ENCODE measurements around the gene SCMH1. TPM values are rescaled to one million over a fixed set of nuclear protein-coding genes. Genes with fewer than 3 reads are reported as not detected.

The SCMH1 gene
- total RNA-seq, 1 donor from 2014 or later, result 25.1 TPM

DNA sequence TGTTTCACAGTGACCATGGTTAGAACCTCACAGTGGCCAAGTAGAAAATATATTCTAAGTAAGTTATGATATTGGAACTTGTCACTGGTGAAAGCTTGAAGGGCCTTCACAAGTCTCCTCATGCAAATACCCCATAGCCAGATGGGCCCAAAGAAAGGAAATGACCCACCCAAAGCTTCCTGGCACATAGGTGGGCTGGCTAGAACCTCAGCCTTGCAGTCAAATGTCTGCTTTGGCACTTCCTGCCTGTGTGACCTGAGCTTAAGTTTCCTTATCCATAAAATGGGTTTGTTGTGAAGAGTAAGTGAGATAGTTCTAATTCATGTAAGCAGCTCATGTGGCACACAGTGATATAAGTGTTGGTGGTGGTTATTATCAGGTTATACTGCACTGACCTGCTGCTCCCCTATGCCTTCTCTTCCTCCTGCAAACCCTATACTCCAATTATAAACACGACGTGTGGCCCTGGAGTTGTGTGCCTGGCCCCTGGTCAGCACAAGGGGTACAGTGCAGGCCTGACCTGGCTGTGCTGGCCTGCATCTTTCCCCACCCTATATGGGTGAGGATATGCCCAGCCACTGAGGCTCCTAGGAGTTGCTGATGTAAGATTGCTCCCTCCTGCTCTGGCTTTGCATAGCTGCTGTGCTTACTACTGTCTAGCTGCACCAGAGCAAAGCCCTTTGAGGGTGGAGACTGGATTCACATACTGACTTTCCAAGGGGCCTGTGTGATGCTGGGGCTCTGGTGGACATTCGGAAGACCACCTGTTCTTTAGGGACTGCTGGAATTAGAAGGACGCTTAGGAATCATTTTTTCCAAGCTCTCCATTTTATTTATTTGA is 215.9 kb downstream of the SCMH1 start:
- no peak for DNase-seq (ENCODE audit: low read depth)

DNA sequence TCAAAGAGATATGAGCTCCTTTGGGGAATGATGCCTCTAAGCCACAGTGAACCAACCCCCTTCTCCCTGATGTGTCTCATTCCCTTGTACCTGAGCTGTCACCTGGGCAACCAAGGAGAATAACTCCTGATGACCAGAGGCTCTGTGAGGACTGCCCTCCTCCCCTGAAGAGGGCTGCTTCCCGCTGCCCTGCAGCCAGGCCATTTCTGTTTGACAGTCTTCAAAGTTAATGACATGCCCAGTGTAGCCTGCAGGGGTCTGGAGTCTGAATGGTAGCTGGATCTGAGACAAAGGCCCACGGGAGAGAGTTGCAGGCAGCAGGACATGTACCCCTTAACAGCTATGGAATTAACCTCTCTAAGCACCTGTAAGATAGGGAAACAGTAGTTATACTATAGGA is 217.2 kb downstream of the SCMH1 start:
- no peak for DNase-seq (ENCODE audit: low read depth)

DNA sequence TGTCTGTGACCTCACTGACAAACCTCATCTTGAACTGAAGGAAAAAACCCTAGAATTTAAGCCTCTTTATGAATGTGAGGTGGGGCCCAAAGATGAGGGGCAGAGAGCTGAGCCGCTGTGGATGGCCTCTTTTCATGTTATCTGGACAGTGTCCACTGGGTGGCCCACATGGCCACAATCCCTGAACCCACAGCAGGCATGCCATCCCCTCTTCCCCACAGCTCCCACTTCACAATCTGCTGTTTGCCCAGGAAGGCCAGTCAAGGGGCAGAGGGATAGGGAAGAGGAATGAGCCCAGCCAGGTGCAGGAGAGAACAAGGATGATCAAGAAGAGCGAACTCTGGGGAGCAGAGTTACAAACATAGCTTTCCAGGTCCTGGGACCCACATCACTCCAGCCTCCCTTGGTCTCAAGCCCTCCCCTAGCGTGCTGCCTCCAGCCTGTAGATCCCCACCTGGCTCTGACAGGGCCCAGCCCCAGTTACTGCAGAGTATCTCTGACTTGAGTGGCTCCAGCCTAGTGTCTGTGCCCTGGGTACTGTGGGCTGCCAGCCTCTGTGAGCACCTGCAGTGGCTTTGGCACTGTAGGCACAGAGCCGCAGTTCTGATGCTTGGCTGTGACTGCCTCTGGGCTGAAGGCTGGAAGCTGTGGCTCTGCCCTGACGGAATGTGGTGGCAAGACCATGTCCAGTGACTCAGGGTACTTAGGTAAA is 218.7 kb downstream of the SCMH1 start:
- peak; percentile 10 for DNase-seq (ENCODE audit: low read depth)

DNA sequence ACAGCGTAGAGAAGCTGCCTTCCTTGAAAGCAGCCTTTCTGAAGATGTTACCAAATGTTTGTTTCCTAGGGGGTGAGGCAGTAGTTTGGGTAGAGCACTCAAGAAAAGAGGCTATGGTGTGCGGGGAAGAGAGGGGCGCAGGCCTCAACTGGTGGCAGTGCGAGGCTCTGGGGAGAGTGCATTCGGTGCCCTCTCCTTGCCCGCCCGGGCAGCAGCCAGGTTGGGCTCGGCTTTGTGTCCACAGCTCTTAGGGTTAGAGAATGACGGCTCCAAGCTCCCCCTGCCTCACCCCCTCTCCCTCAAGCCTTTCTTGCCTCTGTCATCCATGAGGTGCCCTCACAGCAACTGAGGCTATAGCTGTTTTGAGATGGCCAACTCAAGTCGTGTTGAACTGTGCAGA is 219.7 kb downstream of the SCMH1 start:
- no peak for DNase-seq (ENCODE audit: low read depth)

DNA sequence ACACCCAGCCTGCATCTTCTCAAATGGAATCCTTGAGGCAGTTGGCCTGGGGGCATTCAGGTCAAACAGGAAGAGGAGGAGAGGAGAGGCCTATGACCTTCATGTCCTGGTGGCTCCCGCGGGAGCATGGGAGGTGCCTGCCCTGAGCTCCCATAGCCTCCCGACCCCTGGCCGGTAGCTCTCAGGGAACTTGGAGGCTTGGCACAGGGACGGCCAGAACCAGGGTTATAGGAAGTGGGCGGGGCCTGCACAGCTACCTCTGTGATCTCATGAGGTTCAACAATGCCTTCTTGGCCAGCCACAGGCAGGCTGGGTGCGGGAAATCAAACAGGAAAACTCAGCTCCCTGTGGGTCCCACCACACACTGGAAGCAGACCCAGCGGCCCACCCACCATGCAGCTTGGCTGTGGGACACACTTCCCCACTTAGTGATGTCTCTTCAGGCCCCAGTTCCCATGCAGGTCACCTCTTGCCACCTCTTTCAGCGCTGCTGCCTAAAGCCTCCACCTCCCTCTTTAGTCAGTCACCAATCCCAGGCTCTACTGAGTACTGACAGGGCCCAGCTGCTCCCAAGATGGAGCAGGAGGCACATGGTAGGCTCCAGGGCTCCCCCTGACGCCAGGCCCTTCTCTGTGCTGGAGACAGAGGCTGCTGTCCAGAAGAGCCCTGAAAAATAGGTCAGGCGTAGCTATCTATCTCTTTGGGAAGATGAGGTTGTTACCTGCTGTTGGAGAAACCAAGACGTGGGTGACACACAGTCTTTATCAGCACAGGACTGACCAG is 220.4 kb downstream of the SCMH1 start, which contains the start of gene SLFNL1:
TSS of gene SLFNL1 (minus strand) at position 200 of the 783 bp plus-strand sequence. CDS start 1,065 bp downstream, outside the sequence.
- DNase-seq (ENCODE audit: low read depth), result no peak

DNA sequence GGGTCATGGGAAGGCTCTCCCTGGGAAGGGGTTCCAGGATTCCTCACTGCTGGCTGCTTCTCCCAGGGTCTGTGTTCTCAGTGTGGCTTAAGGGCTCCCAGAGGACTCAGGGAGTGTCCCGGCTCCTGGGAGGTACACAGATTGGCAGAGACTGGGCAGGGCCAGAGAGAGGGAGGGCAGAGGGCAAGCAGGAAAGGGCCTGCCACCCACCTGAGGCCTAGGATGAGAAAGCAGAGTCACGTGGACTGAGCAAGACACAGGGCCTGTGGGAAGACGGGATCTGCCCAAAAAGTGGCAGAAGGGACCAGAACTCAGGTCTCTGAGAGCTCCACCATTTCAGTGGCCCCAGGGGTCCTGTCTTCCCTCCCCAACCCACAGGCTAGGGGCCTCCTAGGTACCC is 221.5 kb downstream of the SCMH1 start:
- DNase-seq (ENCODE audit: low read depth), result no peak

DNA sequence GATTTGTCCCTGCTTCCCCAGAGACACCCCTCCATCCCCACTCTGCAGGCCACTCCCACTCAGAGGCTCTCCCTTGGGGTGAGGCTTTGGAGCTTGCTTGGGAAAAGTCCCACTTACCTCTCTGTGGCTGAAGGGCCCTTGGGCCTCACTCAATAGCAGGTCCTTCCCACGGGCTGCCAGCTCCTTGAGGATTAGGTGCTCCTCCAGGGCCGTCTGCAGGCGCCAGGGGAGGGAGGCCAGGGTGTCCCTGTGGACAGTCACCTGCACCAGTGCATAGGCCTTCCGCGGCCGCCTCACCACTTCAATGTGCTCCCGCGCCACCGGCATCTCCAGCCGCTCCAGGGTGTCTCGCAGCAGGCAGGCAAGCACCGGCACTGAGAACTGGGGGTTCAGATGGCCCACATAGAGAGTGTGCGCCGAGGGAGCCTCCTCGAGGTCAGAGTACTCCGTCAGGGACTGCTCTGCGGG is 222.0 kb downstream of the SCMH1 start:
- DNase-seq (ENCODE audit: low read depth), result no peak

DNA sequence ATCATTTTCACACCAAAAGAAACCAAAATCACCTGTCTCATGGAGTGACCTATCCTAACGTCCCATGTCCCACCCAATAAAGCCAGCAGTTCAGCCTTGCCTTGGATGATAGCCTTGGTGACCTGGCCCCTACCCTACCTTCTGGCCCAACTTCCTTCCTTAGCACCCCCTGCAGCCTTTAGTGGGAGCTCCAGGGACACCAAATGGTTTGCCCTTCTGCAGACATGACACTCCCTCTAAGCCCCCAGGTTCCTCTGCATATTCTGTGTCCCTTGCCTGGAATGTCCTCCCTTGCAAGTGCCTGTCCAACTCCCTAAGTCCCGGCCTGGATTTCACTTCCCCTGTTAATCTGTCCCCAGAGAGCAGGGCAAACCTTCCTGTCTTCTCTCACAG is 222.8 kb downstream of the SCMH1 start:
- no peak for DNase-seq (ENCODE audit: low read depth)

DNA sequence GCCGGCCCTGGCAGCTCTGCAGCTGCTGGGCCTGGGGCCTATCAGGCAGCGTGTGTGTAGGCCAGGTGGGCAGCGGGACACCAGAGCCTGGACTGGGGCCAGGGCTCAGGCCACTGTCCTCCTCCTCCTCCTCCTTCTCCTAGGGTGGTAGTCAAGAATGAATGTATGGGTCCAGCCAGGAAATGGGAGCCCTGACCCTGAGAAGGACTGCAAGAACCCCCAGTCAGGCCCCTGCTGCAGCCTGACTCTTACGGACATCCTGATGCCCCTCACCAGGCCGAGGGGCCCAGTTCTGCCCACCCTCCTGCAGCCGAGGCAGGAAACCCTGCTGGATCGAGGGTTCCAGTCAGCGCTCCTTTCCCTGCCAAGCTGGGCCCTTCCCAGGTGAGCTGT is 224.1 kb downstream of the SCMH1 start:
- DNase-seq (ENCODE audit: low read depth), result no peak

DNA sequence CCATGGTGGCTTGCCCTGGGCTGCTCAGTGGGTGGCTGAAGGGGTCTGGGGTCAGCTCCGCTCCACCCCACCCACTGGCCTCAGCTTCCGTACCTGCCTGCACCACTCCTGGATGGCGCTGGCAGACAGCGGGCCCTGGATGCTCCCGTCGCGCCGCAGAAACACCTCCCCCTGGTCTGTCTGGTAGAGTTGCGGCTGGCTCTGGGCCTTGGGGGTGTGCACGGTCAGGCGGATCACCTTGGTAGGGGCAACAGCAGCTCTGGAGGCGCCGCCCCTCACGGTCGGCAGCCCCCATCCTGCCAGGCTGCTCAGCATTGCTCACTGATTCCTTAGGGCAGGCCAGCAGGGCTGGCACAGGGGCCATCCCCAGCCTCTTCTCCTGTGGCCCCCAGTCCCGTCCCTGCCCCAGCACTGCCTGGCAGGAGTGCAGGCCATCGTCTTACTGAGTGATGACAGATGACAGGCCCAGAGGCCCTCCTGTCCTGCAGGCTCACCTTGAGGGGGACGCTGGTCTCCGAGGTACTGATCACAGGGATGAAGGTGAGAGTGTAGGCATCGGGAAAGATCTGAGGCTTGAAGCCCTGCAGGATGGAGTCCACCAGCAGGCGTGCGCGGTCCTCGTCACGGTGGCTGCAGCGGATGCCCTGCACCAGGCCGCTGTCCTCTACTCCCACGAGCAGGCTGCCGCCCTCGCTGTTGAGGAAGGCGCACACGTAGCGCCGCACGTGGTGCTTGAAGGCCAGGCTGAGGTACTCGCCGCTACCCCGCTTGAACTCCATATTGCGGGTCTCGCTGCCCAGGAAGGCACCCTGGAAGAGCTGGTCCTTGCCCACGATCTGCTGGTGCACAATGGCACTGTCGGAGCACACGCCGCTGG is 224.7 kb downstream of the SCMH1 start:
- DNase-seq (ENCODE audit: low read depth), result no peak

DNA sequence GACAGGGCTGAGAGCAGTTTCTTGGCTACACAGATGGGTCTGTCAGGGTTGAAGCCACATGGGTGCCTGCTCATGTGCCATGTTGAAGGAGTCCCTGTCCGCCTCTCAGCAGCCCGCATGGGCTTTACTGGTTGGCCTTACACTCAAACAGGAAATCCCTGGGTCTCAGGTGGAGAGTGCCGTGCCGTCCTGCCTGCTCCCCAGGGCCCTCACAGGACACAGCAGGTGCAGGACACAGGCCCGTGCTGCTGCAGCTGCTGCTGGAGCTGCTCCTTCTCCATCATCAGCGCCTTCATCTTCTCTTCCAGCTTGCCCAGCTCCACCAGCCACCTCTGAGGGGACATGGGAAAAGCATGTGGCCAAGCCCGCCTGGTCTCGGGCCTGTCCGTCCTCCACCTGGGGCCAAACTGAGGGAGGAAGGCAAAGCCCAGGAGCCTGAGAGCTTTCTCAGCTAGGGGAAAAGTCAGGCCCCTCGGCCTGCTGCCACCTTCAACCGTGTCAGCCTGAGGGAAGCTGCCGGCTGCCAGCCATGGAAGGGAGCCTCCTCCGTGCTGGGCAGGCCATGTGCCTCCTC is 226.1 kb downstream of the SCMH1 start:
- DNase-seq (ENCODE audit: low read depth), result no peak

DNA sequence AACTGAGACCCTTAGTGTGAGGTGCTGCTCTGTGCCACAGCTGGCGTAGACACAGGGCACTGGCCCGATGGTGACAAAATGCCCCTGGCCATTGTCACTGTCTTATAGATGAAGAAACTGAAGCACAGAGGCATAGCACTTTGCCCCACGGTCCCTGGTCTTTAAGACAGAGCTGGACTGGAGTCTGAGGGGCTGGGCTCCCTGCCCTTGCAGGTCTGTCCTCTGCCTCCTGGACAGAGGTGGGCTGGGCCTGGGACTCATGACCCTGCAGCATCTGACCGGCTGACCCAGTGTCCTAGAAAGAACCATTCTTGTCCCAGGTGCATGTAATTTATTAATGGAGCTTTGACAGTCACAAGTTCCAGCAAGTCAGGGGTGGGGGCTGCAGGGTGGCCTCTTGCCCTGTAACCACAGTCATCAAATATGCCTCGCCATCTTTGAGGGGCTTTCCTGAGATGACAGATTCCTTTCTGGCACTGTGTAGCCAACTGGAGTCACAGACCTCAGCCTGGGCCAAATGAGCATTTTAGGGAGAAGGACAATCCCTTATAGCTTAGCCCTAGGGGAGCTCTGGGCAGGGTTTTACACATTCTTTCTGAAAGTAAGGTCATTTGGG is 226.7 kb downstream of the SCMH1 start:
- DNase-seq (ENCODE audit: low read depth), result no peak

DNA sequence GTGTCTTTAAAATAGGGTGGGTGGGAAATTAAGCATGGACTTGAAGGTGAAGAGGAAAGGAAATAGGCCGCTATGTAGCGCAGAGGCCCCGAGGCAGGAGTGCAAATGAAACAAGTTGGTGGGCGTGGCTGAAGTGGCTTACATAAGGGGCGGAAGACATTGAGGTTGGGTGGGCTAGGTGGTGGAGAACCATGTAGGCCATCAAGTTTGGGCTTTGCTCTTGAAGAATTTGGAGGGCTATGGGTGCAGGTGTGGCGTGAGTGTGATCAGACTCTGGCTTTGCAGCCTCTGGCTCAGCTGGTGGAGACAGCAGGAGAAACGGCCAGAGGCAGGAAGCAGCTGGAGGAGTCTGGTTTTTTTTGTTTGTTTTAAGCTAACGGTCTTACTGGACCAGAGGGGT is 227.2 kb downstream of the SCMH1 start:
- no peak for DNase-seq (ENCODE audit: low read depth)

DNA sequence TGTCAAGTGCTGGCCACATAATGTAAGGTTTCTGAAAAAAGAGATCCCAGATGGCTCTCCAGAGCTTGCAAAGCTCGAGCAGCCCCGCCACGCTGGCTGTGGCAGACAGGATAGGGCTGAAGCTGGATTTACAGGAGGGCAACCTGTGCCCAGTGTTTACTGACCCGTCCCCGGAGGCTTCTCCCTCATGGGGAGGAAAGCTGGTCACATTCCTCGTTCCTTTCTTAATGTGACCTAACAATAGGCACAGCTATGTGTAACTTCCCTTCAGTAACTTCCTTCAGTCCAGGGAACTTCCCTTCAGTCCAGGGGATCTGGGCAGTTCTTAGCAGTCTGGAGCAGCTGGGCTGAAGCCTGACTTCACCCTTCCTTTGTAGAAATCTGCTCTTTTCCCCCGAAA is 228.3 kb downstream of the SCMH1 start:
- peak; percentile 65 for DNase-seq (ENCODE audit: low read depth)

DNA sequence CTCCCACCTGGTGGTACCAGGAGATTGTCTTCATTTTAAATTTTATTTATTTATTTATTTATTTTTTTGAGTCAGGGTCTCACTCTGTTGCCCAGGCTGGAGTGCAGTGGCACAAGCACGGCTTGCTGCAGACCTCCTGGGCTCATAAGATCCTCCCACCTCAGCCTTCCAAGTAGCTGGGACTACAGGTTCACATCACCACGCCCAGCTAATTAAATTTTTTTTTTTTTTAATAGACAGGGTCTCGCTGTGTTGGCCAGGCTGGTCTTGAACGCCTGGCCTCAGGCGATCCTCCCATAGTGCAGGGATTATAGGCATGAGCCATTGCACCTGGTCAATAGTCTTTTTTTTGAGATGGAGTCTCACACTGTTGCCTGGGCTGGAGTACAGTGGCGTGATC is 229.1 kb downstream of the SCMH1 start:
- DNase-seq (ENCODE audit: low read depth), result no peak

DNA sequence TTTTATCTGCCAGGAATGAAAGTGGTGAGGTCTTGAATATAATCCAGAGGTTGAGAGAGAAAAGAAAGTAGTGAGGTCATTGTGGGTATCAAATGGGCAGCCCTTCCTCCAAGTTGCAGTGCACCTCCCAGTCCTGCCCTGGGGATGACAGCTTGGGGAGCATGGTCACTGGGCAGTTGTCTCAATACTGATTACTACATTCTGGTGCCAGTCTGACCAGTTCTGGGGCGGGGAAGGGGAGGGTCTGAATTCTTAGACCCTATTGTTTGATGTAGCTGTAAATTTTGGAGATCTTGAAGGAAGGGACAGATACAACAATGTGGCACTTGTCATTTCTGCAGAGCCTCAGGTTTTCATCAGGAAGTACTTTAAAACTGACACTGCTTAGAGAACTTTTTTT is 231.8 kb downstream of the SCMH1 start:
- no peak for DNase-seq (ENCODE audit: low read depth)

DNA sequence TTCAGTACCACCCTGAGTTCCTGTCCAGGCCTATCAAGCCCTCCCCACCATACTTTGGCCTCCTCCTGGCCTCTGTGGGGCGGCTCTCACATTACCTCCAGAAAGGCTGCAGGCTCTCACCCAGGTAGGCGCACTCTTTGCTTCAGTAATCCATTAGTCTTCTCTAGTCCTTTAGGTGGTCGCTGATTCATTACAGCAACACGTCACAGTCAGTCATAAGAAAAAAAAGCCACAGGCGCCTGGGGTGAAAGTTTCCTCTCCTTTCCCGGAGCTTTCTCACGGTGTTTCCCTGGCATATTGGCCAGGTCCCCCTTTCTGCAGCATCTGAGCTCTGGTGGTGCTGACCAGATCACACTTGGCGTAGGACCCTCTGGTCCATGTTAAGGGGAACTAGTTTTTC is 232.6 kb downstream of the SCMH1 start:
- no peak for DNase-seq (ENCODE audit: low read depth)

DNA sequence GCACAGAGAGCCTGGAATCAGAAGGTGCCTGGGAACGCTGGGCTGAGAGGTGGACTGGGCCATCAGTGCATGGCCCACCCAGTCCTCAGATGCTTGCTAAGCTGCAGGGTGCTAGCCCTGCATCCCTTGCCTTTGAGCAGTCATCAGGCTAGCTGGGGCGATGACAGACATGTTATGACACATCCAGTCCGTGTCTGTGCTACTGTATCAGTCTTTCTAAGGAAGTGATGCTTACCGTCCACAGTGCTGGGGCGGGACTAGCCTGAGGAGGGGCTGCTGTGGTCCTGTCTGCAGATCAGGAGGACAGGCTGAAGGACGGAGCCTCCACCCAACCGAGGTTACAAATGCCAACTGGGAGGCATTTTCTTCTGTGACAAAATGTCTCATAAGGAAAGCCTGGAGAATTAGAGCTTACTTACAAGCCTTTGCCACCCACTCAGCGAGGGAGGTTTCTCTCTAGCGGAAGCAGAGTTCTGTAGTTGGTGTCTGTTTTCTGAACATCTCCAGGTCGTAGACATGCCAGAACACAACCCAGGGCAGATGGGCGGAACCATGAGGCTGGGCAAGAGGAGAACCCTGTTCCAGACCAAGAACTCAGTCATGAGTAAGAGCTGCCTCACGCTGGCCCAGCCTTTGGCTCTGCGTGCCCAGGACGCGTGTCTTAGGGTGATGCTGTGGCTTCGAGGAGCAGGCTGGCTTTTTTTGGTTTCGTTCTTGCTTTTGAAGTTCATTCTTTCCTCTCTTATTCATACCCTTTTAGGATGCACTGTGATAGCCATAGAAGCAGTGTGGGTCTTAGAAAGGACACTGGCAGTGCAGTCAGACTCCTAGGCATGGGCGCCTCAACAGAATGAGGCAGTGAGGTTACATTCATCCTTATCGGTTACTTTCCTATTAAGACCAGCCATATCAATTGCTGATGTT is 234.9 kb downstream of the SCMH1 start:
- no peak for DNase-seq (ENCODE audit: low read depth)

DNA sequence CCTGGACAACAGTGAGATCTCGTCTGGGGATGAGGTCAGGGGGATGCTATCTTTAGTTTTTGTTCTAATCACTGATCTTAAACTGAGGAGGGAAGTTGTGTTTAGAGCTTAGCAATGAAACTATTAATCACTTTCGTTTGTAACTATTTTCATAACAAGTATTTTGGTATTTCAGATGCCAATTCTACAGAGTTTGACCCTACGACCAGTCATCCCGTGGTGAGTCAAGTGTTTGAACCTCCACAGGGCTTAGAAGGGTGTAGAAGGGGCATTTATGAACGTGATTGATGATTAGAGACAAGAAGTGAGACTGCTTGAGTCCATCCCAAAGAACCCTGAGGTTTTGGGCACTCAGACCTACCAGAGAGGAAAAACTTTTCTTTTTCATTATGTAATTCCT is 236.2 kb downstream of the SCMH1 start:
- no peak for DNase-seq (ENCODE audit: low read depth)

All from renal cortical epithelial cell (primary cell).